CD4-positive, alpha-beta T cell treated with Interleukin-2 at 100 ng/mL for 4 hours (primary cell): ENCODE measurements around the gene SDF2L1.
"Not testable (repeated sequence)": the region's sequence is repeated elsewhere in the genome, so short reads cannot be mapped to it uniquely, and the experiment has no call there.

Experiments
- DNase-seq: peaks from one replicate; pipeline ENCODE4 v3.0.0-alpha.2; 2020; ENCODE audit warnings: low spot score

The SDF2L1 gene

GRCh38 chr22:21686634-21687393 lies 44.7 kb downstream of the SDF2L1 start:
- DNase-seq, result no peak

DNA sequence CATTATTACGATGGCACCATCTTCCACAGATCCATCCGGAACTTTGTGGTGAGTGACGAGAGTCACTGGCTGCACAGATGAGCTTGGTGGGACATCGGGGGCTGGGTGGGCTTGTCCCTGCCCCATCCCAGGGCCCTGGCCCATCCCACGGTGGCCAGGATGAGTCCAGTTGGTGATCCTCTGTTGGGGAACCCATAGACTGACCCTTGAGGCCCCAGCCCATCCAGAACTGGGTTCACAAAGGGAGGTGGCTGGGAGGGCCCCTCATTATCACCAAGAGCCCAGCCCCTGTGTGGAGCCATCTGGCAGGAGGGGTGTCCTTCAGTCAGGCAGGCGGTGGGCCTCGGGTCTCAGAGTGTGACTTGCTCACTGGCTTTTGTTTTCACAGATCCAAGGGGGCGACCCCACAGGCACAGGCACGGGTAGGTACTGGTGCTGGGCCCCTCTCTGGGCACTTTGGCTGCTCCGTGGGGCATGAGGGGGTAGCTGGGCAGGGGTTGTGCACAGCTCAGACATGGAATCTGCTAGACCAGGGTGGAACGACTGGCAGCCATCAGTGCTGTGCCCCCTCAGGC lies 45.7 kb downstream of the SDF2L1 start:
- no peak for DNase-seq

DNA sequence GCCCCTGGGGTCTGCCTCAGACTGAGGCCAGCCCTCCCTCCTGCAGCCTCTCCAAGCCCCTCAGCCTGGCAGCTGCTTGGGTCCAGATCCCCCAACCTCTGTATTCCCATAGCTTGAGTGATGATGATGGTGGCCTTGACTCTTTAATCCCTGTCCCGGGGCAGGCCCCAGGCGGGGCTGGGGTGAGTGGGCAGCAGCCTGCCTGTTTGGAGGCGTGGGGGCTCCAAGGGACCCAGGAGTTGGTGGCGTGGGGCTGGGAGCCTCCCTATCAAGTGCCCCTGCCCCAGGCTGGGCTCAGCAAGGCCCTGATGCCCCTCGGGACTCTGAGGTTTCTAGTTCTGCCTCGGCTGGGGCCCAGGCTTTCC lies 46.2 kb downstream of the SDF2L1 start:
- no peak for DNase-seq

DNA sequence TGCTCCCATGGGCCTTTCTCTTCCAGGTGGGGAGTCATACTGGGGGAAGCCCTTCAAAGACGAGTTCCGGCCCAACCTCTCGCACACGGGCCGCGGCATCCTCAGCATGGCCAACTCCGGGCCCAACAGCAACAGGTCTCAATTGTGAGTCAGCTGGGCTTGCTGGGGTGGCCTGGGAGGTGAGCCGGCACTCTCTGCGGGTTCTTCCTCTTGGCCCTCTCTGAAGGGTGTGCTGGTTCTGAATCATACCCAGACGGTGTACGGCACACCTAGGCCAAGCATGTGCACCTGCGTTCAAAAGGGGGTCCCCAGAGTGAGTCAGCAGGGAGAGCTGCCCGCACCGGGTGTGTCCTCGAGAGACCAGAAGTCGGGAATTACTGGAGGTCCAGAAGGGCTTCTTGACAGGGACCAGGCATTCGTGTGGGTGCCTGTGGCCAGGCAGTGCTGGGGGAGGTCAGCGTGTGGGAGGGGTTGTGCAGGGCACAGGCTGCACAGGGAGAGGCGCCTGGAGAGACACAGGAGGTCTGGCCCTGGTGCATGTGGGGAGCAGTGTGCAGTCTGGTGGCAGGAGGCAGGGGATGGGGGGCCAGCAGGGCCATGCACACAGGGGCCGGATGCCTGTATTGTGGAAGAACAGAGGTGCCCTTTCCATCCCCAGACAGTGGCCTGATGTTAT lies 46.7 kb downstream of the SDF2L1 start:
- DNase-seq, result no peak

GRCh38 chr22:21690401-21690801 lies 48.3 kb downstream of the SDF2L1 start:
- DNase-seq, result no peak

DNA sequence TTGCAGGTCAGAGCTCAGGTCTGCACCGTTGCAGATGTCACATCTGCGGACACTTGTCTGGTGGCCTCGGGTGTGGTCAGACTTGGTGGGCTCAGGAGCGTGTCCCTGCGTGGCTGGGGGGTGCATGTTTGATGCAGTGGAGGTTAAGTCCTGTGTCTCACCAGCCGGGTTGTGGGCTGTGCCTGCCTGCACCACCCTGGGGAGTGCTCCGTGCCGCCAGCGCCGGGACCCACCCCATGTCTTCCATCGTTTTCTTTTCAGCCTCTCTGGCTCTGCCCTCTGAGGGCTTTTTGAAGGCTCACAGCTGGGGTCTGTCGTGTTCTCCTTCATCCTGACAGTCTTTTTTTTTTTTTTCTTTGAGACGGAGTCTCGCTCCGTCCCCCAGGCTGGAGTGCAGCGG lies 49.7 kb downstream of the SDF2L1 start:
- no peak for DNase-seq

DNA sequence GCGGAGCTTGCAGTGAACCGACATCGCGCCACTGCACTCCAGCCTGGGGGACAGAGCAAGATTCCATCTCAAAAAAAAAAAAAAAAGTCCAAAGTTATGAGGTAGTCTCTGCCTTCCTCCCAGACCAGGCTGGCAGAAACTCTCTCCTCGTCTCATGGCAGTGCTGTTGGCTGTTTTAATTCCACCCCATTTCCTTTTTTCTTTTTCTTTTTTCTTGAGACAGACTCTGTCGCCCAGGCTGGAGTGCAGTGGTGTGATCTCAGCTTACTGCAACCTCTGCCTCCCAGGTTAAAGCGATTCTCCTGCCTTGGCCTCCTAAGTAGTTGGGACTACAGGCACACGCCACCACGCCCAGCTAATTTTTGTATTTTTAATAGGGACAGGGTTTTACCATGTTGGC lies 50.8 kb downstream of the SDF2L1 start:
- not testable (repeated sequence) for DNase-seq

DNA sequence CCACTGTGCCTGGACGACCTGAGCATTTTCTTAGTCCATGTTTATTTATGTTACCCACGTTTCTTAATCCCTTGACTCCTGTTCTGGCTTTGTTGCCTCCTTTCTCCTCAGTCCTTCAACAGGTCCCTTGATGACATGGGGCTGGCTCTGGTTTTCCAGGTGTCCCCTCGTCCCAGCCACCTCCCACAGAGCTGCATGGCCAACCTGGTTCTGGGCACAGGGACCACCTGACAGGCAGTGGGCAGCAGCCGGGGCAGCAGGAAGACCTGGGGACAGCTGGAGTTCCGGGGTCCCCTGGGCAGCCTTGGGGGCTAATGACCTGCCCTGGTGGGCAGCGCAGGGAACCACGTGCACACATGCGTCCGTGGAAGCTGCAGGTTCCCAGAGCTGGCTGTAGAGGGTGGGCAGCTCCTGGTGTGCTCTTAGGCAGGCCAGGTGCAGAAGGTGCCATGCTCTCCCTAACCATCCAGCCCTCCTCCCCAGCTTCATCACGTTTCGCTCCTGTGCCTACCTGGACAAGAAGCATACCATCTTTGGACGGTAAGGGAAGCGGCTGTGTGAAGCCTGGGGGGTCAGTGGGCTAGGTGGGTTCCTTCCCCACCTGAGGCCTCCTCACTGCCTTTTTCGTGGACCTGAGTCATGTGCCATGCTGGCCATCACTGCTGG lies 51.4 kb downstream of the SDF2L1 start:
- no peak for DNase-seq
